HEK293 (cell line): ENCODE data around the gene VWA5A.

Experiments
- BCL11A ChIP-seq: fragments of 450-650 bp; formaldehyde crosslinking; IDR thresholded peaks from 2 replicates; pipeline ENCODE4 v1.5.1; 2016; ENCODE audit warnings: low read depth, missing biosample characterization, missing genetic modification characterization
- GLI2 ChIP-seq: fragments of 450-650 bp; formaldehyde crosslinking; IDR thresholded peaks from 2 replicates; pipeline ENCODE4; 2017; ENCODE audit warnings: missing biosample characterization, missing genetic modification characterization, low read depth, borderline replicate concordance
- HOXD13 ChIP-seq: sonication (generic); formaldehyde crosslinking; IDR thresholded peaks from 2 replicates; pipeline ENCODE4 v1.8.0; 2022; ENCODE audit warnings: missing genetic modification reagents, borderline replicate concordance
- KLF16 ChIP-seq: fragments of 450-650 bp; formaldehyde crosslinking; IDR thresholded peaks from 2 replicates; pipeline ENCODE4 v1.5.1; 2017; ENCODE audit warnings: missing biosample characterization, missing genetic modification characterization
- KLF7 ChIP-seq: fragments of 450-650 bp; formaldehyde crosslinking; IDR thresholded peaks from 2 replicates; pipeline ENCODE4 v1.5.1; 2016; ENCODE audit warnings: missing biosample characterization, missing genetic modification characterization, borderline replicate concordance
- OSR2 ChIP-seq: fragments of 450-650 bp; formaldehyde crosslinking; IDR thresholded peaks from 2 replicates; pipeline ENCODE4 v1.5.1; 2016; ENCODE audit warnings: missing biosample characterization, missing genetic modification characterization
- PRDM1 ChIP-seq: fragments of 450-650 bp; formaldehyde crosslinking; IDR thresholded peaks from 2 replicates; pipeline ENCODE4; 2016; ENCODE audit warnings: missing biosample characterization, missing genetic modification characterization
- ZIC2 ChIP-seq: fragments of 450-650 bp; formaldehyde crosslinking; IDR thresholded peaks from 2 replicates; pipeline ENCODE4 v1.5.1; 2016; ENCODE audit warnings: missing biosample characterization, missing genetic modification characterization
- ZNF10 ChIP-seq: fragments of 450-650 bp; formaldehyde crosslinking; IDR thresholded peaks from 2 replicates; pipeline ENCODE4 v1.5.1; 2017; ENCODE audit warnings: missing biosample characterization, missing genetic modification characterization
- ZNF138 ChIP-seq: fragments of 450-650 bp; formaldehyde crosslinking; IDR thresholded peaks from 2 replicates; pipeline ENCODE4 v1.5.1; 2016; ENCODE audit warnings: missing biosample characterization, missing genetic modification characterization, borderline replicate concordance
- ZNF169 ChIP-seq: fragments of 450-650 bp; formaldehyde crosslinking; IDR thresholded peaks from 2 replicates; pipeline ENCODE4 v1.5.1; 2016; ENCODE audit warnings: missing biosample characterization, missing genetic modification characterization
- ZNF174 ChIP-seq: fragments of 450-650 bp; formaldehyde crosslinking; IDR thresholded peaks from 2 replicates; pipeline ENCODE4 v1.5.0; 2017; ENCODE audit warnings: missing biosample characterization, mild to moderate bottlenecking, missing genetic modification characterization
- ZNF366 ChIP-seq: fragments of 450-650 bp; formaldehyde crosslinking; conservative IDR thresholded peaks from 2 replicates; pipeline ENCODE4 v1.5.1; 2016; ENCODE audit warnings: missing biosample characterization, missing genetic modification characterization
- ZNF37A ChIP-seq: fragments of 450-650 bp; IDR thresholded peaks from 2 replicates; pipeline ENCODE4 v1.5.1; 2018; ENCODE audit warnings: missing biosample characterization, missing genetic modification characterization
- ZNF426 ChIP-seq: fragments of 450-650 bp; formaldehyde crosslinking; IDR thresholded peaks from 2 replicates; pipeline ENCODE4 v1.5.1; 2017; ENCODE audit warnings: missing biosample characterization, missing genetic modification characterization, mild to moderate bottlenecking, inconsistent platforms, moderate library complexity
- ZNF433 ChIP-seq: fragments of 450-650 bp; formaldehyde crosslinking; IDR thresholded peaks from 2 replicates; pipeline ENCODE4 v1.5.1; 2016; ENCODE audit warnings: missing biosample characterization, missing genetic modification characterization, low read depth
- ZNF555 ChIP-seq: fragments of 450-650 bp; formaldehyde crosslinking; conservative IDR thresholded peaks from 2 replicates; pipeline ENCODE4 v1.5.1; 2017; ENCODE audit warnings: missing biosample characterization, mild to moderate bottlenecking, missing genetic modification characterization, inconsistent platforms
- ZNF561 ChIP-seq: fragments of 450-650 bp; IDR thresholded peaks from 2 replicates; pipeline ENCODE4 v1.5.1; 2018; ENCODE audit warnings: missing biosample characterization, missing genetic modification characterization, borderline replicate concordance
- ZNF571 ChIP-seq: fragments of 450-650 bp; formaldehyde crosslinking; IDR thresholded peaks from 2 replicates; pipeline ENCODE4 v1.5.0; 2017; ENCODE audit warnings: missing biosample characterization, missing genetic modification characterization
- ZNF610 ChIP-seq: fragments of 450-650 bp; formaldehyde crosslinking; IDR thresholded peaks from 2 replicates; pipeline ENCODE4 v1.5.1; 2016; ENCODE audit warnings: missing biosample characterization, missing genetic modification characterization, borderline replicate concordance
- ZNF624 ChIP-seq: fragments of 450-650 bp; formaldehyde crosslinking; IDR thresholded peaks from 2 replicates; pipeline ENCODE4 v1.5.1; 2017; ENCODE audit warnings: missing biosample characterization, missing genetic modification characterization
- ZNF626 ChIP-seq: fragments of 450-650 bp; sonication (Bioruptor Pico); formaldehyde crosslinking; IDR thresholded peaks from 2 replicates; pipeline ENCODE4 v1.5.1; 2018; ENCODE audit warnings: missing biosample characterization, missing genetic modification characterization, inconsistent platforms
- ZNF791 ChIP-seq: fragments of 450-650 bp; formaldehyde crosslinking; IDR thresholded peaks from 2 replicates; pipeline ENCODE4 v1.5.1; 2016; ENCODE audit warnings: missing biosample characterization, missing genetic modification characterization
- ZNF830 ChIP-seq: fragments of 450-650 bp; IDR thresholded peaks from 2 replicates; pipeline ENCODE4 v1.5.0; 2018; ENCODE audit warnings: missing biosample characterization, missing genetic modification characterization, low read depth, mild to moderate bottlenecking, moderate library complexity
- ZNF837 ChIP-seq: fragments of 450-650 bp; formaldehyde crosslinking; IDR thresholded peaks from 2 replicates; pipeline ENCODE4 v1.5.1; 2016; ENCODE audit warnings: missing biosample characterization, missing genetic modification characterization
- ZXDB ChIP-seq: fragments of 450-650 bp; formaldehyde crosslinking; IDR thresholded peaks from 2 replicates; pipeline ENCODE4 v1.5.1; 2016; ENCODE audit warnings: missing biosample characterization, missing genetic modification characterization
- TF ChIP-seq, protein P1 (sequence below): fragments of 450-650 bp; formaldehyde crosslinking; IDR thresholded peaks from 2 replicates; pipeline ENCODE4 v1.5.1; 2016; ENCODE audit warnings: missing biosample characterization, missing genetic modification characterization
- TF ChIP-seq, protein P2 (sequence below): fragments of 450-650 bp; formaldehyde crosslinking; conservative IDR thresholded peaks from 2 replicates; pipeline ENCODE4 v1.5.1; 2016; ENCODE audit warnings: low read depth, missing biosample characterization, missing genetic modification characterization
- TF ChIP-seq, protein P3 (sequence below): fragments of 450-650 bp; formaldehyde crosslinking; IDR thresholded peaks from 2 replicates; pipeline ENCODE4 v1.5.0; 2017; ENCODE audit warnings: missing biosample characterization, missing genetic modification characterization, borderline replicate concordance
- TF ChIP-seq, protein P4 (sequence below): fragments of 450-650 bp; formaldehyde crosslinking; IDR thresholded peaks from 2 replicates; pipeline ENCODE4 v1.5.1; 2016; ENCODE audit warnings: missing biosample characterization, missing genetic modification characterization
- TF ChIP-seq, protein P5 (sequence below): fragments of 450-650 bp; formaldehyde crosslinking; IDR thresholded peaks from 2 replicates; pipeline ENCODE4 v1.5.1; 2017; ENCODE audit warnings: missing biosample characterization, missing genetic modification characterization

Gene VWA5A

DNA sequence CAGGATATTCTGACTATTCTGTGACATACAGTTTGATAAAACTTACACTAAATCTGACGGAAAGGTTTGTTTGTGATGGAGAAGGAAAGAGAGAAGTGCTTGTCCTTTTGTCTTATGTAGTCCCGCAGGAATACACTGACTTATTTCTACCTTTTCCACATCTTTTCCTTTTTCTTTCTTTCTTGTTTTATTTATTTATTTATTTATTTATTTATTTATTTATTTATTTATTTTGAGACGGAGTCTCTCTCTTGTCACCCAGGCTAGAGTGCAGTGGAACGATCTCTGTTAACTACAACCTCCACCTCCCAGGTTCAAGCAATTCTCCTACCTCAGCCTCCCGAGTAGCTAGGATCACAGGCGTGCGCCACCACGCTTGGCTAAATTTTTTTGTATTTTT lies 43.1 kb upstream of the VWA5A start (continued):
- TF ChIP-seq, protein P1, sequence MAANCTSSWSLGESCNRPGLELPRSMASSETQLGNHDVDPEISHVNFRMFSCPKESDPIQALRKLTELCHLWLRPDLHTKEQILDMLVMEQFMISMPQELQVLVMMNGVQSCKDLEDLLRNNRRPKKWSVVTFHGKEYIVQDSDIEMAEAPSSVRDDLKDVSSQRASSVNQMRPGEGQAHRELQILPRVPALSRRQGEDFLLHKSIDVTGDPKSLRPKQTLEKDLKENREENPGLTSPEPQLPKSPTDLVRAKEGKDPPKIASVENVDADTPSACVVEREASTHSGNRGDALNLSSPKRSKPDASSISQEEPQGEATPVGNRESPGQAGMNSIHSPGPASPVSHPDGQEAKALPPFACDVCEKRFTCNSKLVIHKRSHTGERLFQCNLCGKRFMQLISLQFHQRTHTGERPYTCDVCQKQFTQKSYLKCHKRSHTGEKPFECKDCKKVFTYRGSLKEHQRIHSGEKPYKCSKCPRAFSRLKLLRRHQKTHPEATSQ (tag by site-specific recombination) = no peak
- no peak for TF ChIP-seq ZNF366
- no peak for TF ChIP-seq ZNF37A
- peak; percentile 61; the same call in 1 of the 2 replicates for TF ChIP-seq ZNF138 (tag by site-specific recombination)
- TF ChIP-seq ZNF555 = peak; percentile 89
- no peak for TF ChIP-seq ZIC2 (tag by site-specific recombination)
- no peak for TF ChIP-seq HOXD13 (CRISPR knock-in tag)
- TF ChIP-seq ZNF624 (tag by site-specific recombination) = no peak
- TF ChIP-seq, protein P2, sequence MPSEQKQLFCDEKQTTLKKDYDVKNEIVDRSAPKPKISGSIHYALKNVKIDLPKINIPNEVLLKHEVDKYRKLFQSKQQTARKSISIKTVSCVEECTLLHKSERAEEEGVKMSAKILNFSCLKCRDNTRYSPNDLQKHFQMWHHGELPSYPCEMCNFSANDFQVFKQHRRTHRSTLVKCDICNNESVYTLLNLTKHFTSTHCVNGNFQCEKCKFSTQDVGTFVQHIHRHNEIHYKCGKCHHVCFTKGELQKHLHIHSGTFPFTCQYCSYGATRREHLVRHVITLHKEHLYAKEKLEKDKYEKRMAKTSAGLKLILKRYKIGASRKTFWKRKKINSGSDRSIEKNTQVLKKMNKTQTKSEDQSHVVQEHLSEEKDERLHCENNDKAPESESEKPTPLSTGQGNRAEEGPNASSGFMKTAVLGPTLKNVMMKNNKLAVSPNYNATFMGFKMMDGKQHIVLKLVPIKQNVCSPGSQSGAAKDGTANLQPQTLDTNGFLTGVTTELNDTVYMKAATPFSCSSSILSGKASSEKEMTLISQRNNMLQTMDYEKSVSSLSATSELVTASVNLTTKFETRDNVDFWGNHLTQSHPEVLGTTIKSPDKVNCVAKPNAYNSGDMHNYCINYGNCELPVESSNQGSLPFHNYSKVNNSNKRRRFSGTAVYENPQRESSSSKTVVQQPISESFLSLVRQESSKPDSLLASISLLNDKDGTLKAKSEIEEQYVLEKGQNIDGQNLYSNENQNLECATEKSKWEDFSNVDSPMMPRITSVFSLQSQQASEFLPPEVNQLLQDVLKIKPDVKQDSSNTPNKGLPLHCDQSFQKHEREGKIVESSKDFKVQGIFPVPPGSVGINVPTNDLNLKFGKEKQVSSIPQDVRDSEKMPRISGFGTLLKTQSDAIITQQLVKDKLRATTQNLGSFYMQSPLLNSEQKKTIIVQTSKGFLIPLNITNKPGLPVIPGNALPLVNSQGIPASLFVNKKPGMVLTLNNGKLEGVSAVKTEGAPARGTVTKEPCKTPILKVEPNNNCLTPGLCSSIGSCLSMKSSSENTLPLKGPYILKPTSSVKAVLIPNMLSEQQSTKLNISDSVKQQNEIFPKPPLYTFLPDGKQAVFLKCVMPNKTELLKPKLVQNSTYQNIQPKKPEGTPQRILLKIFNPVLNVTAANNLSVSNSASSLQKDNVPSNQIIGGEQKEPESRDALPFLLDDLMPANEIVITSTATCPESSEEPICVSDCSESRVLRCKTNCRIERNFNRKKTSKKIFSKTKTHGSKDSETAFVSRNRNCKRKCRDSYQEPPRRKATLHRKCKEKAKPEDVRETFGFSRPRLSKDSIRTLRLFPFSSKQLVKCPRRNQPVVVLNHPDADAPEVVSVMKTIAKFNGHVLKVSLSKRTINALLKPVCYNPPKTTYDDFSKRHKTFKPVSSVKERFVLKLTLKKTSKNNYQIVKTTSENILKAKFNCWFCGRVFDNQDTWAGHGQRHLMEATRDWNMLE (tag by site-specific recombination) = peak; percentile 88
- no peak for TF ChIP-seq OSR2 (tag by site-specific recombination)
- TF ChIP-seq ZNF169 = no peak
- TF ChIP-seq, protein P3, sequence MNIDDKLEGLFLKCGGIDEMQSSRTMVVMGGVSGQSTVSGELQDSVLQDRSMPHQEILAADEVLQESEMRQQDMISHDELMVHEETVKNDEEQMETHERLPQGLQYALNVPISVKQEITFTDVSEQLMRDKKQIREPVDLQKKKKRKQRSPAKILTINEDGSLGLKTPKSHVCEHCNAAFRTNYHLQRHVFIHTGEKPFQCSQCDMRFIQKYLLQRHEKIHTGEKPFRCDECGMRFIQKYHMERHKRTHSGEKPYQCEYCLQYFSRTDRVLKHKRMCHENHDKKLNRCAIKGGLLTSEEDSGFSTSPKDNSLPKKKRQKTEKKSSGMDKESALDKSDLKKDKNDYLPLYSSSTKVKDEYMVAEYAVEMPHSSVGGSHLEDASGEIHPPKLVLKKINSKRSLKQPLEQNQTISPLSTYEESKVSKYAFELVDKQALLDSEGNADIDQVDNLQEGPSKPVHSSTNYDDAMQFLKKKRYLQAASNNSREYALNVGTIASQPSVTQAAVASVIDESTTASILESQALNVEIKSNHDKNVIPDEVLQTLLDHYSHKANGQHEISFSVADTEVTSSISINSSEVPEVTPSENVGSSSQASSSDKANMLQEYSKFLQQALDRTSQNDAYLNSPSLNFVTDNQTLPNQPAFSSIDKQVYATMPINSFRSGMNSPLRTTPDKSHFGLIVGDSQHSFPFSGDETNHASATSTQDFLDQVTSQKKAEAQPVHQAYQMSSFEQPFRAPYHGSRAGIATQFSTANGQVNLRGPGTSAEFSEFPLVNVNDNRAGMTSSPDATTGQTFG (tag by site-specific recombination) = no peak
- TF ChIP-seq, protein P4, sequence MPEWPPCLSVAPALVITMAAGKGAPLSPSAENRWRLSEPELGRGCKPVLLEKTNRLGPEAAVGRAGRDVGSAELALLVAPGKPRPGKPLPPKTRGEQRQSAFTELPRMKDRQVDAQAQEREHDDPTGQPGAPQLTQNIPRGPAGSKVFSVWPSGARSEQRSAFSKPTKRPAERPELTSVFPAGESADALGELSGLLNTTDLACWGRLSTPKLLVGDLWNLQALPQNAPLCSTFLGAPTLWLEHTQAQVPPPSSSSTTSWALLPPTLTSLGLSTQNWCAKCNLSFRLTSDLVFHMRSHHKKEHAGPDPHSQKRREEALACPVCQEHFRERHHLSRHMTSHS = no peak
- TF ChIP-seq ZNF561 (tag by site-specific recombination) = no peak
- no peak for TF ChIP-seq ZNF837 (tag by site-specific recombination)
- TF ChIP-seq ZNF10 (tag by site-specific recombination) = no peak
- TF ChIP-seq KLF7 (tag by site-specific recombination) = no peak
- no peak for TF ChIP-seq PRDM1
- no peak for TF ChIP-seq ZNF610
- no peak for TF ChIP-seq ZNF626 (tag by site-specific recombination)
- TF ChIP-seq ZNF830 (tag by site-specific recombination) = no peak
- peak; percentile 51; the same call in 1 of the 2 replicates for TF ChIP-seq ZXDB (tag by site-specific recombination)
- TF ChIP-seq ZNF174 (tag by site-specific recombination) = no peak
- TF ChIP-seq, protein P5, sequence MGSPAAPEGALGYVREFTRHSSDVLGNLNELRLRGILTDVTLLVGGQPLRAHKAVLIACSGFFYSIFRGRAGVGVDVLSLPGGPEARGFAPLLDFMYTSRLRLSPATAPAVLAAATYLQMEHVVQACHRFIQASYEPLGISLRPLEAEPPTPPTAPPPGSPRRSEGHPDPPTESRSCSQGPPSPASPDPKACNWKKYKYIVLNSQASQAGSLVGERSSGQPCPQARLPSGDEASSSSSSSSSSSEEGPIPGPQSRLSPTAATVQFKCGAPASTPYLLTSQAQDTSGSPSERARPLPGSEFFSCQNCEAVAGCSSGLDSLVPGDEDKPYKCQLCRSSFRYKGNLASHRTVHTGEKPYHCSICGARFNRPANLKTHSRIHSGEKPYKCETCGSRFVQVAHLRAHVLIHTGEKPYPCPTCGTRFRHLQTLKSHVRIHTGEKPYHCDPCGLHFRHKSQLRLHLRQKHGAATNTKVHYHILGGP = no peak
- TF ChIP-seq ZNF571 (tag by site-specific recombination) = no peak
- TF ChIP-seq ZNF426 (tag by site-specific recombination) = peak; percentile 82
- TF ChIP-seq ZNF433 (tag by site-specific recombination) = peak; percentile 72
- TF ChIP-seq BCL11A (tag by site-specific recombination) = no peak
- no peak for TF ChIP-seq KLF16 (tag by site-specific recombination)
- peak; percentile 53; the same call in 1 of the 2 replicates for TF ChIP-seq GLI2 (tag by site-specific recombination)
- TF ChIP-seq ZNF791 (tag by site-specific recombination) = 0 out of 2 replicates have a peak, but pooled peaks have one; percentile 45
